T-helper 1 cell (primary cell): Measurements from ENCODE around the gene DGKD.

Experiments
- DNase-seq, 5 donors: peaks; one replicate each; pipeline ENCODE4 v3.0.0-alpha.2; 2012 to 2020

DGKD gene

GRCh38 chr2:233448220-233448559, 93.9 kb downstream of the DGKD start:
- DNase-seq, result no peak

DNA sequence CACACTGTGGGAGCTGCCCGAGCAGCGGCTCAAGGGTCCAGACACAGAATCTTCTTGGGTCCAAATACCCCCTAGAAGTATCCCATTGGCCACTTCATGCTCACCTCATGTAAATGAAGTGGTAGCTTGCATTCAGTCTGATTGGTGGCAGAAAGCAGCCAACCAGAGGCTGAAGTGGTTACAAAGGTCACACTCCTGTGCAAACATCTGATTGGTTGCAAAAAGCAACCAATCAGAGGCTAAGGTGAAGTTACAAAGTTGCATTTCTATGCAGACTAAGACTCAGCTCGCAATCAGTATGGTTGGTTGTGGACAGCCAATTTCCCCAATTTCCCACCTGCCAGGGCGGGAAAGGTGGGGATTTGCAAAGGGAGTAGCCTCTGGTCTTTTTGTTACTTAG, 94.3 kb downstream of the DGKD start:
- DNase-seq, result no peak

DNA sequence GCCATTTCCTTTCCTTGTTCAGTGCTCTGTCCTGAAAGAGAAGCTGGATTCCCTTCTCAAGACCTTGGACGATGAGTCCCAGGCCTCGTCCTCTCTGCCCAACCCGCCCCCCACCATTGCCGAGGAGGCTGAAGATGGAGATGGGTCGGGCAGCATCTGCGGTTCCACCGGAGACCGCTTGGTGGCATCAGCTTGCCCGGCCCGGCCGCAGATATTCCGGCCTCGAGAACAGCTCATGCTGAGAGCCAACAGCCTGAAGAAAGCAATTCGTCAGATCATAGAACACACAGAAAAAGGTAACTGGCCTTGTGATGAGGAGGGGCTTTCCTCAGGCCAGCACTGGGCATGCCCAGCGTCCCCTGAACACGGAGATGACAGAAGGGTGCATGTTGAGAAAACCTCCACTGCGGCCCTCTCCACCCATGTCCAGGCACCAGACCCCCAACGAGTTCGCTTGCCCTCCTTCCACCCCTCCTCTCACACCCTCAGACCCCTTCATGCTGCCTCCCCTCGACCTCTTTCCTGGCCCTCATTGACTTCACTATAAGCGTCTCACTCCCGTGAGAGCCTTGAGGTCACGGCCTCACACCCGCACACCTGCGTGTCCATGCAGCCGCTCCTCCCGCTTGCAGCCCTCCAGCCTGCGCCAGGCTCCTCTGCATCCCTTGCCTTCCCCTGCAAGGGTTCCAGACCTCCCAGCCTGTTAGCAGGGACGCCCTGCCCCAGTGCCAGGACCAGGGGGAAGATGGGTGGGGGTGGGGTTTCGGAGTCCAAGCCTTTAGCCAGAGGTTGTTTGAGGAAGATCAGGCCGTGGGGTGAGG, 95.0 kb downstream of the DGKD start:
- no peak for DNase-seq

DNA sequence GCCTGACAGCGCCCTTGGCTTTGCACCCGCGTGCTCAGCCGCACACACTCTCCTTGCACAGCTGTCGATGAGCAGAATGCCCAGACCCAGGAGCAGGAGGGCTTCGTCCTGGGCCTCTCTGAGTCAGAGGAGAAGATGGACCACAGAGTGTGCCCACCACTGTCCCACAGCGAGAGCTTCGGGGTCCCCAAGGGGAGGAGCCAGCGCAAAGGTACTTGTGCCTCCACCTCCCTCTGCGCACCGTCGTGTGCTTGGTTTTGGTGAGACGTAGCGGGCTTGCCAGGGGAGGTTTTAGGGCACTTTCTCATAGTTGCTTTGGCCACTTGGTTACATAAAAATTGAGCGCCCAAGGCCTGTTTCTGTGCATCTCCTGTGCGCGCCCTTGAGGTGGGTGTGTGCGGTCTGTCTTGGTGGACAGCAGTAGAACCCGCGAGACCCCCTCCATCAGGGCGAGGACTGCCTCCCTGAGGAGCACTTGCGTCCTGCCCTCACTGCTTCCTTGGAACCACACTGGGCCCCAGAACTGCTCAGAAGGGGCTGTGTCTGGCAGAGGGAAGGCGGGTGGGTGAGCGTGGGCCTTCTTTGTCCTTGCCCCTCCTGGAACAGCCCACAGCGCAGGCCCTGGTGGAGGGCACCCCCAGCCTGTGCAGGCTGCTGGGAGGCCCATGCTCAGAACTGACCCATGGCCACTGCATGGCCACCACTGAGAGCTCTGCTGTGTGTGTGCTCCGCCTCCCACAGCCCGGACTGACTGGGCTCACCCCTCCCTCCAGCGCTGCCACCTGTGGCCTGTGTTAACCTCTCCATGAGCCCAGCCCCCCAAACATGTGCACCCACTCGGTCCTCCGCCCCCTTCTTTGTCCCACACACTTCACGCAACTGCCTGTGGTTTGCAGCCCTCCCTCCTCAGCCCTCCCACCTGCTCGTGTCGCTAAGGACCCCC, 95.9 kb downstream of the DGKD start:
- DNase-seq, result no peak

DNA sequence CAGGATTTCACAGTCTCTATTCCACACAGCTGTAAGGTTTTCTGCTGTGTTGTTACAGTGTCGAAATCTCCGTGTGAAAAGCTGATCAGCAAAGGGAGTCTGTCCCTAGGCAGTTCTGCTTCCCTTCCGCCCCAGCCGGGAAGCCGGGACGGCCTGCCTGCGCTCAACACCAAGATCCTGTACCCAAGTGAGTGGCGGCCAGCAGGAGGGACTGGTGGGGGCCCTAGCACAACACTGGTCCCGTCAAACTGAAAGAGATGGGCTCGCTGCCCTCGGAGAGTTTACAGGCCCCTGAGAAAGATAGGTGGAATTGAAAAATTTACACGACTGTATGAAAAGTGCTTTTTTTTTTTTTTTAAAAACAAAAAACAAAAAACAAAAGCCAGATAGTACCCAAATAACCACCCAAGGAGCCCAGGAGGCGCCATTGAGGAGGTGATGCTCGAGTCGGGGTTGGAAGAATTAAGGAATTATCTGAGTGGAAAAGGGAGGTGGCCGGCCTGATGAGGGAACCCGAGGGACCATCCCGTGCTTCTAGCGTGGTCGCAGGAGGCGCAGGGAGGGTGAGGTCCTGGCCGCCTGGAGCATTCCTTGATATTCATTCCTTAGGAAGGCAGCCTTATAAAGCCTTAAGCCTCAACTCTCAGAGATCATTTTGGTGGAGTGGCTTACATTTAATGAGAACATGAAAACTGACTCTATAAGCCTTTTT, 96.7 kb downstream of the DGKD start:
- no peak for DNase-seq

GRCh38 chr2:233451950-233452349, 97.7 kb downstream of the DGKD start:
- DNase-seq, result no peak

- DNase-seq, result no peak
Measured at GRCh38 chr2:233453111-233453915, 99.0 kb downstream of the DGKD start.

GRCh38 chr2:233453916-233454315, 99.6 kb downstream of the DGKD start:
- no peak for DNase-seq

- no peak for DNase-seq
Measured at GRCh38 chr2:233455006-233455405, 100.7 kb downstream of the DGKD start.

GRCh38 chr2:233455491-233455890, 101.2 kb downstream of the DGKD start:
- no peak for DNase-seq

DNA sequence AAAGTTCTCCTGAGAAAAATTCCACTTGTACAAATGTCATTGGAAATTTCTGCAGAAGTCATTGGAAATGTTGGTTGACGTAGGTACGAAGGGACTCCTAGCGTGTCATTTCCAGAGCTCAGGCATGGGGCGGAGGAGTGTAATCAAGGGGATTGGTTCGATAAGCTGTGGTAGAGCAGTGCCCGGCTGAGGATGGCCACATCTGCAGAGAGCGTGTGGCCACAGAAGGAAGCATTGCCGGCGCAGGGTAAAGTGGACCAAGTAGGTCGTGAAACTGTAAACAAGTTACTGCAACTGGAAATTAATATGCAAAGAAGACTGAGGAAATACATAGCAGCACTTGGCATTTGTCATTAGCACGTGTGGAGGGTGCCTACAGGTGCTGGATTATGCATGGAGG, 101.8 kb downstream of the DGKD start:
- DNase-seq, result no peak

- no peak for DNase-seq
Measured at GRCh38 chr2:233456934-233457333, 102.6 kb downstream of the DGKD start.

DNA sequence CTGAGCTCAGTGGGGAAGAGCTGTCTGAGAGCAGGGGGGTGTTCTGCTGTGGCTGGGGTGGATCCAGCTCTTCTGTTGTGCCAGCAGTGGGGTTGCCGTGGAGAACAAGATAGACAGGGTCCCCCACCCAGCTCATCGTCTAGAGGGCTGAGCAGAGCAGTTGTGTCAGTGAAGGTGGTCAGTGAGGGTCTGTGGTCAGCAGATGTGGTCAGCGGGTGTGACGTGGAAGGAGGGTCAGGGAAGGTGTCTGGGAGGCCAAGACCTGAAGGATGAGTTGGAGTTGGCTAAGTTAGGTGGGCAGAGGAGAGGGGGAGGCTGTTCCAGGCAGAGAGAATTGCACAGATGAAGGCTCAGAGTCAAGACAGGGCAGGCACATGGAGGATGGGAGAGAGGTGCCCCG, 103.1 kb downstream of the DGKD start:
- no peak for DNase-seq

DNA sequence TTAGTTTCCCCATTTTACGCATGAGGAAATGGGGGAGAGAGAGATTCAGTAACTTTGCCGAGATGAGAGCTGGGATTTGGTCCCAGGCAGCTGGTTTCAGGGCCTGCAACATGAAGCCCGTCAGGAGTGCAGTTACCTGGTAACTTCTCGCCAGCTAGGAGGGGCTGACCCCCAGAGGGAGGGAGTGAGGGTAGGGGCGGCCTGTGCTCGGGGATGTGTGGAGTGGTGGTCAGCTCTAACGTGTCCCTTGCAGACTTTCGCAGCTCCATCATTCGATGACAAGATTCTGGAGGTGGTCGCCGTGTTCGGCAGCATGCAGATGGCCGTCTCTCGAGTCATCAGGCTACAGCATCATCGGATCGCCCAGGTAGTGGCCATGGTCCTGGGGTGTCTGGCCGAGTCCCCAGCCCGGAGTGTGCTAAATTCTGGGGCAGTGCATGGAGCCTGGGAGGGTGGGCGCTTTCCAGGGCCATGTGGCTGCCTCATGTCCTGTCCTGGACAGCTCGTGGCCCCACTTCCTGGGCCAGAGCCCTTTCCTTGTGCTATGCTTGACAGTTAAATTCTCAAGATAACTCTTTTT, 103.8 kb downstream of the DGKD start:
- DNase-seq, result no peak

DNA sequence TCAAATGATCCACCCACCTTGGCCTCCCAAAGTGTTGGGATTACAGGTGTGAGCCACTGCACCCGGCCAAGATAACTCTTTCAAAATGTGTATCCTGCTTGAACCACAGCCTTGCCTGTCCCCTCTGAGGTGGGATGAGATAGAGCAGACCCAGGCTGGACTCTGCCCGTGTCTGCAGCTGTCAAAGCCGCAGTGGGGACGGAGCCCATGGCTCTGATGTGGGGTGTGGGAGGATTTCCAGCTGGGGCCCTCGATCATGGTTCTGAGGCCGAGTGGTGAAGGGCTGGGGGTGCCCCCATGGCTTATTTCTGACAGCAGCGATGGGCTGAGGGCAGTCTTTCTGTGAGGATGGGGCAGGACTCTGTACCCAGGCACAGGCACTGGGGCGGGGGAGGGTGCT, 104.5 kb downstream of the DGKD start:
- no peak for DNase-seq

- DNase-seq, result no peak
Measured at GRCh38 chr2:233459426-233459825, 105.1 kb downstream of the DGKD start.

GRCh38 chr2:233460726-233461441, 106.6 kb downstream of the DGKD start:
- no peak for DNase-seq

GRCh38 chr2:233461481-233461891, 107.2 kb downstream of the DGKD start:
- no peak for DNase-seq

GRCh38 chr2:233462202-233462785, 108.0 kb downstream of the DGKD start:
- DNase-seq, result no peak

- DNase-seq, result no peak
Measured at GRCh38 chr2:233462826-233463470, 108.7 kb downstream of the DGKD start.
